ENCODE measurements around the gene LYST.

DNA sequence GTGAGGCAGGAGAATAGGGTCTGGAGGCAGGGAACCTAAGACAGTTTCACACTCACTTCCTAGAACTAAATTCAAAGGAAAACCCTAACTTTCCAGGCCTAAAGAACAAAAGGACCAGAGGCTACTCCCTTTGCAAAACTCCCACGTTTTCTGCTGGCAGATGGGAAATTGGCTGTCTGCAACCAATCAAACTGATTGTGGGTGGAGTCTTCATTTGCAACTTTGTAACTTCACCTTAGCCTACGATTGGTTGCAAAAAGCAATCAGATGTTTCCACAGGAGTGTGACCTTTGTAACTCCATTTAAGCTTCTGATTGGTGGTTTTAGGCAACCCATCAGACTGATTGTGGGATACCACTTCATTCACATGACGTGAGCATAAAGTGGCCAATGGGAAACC lies 197.4 kb downstream of the LYST start:
- TF ChIP-seq, protein P1, sequence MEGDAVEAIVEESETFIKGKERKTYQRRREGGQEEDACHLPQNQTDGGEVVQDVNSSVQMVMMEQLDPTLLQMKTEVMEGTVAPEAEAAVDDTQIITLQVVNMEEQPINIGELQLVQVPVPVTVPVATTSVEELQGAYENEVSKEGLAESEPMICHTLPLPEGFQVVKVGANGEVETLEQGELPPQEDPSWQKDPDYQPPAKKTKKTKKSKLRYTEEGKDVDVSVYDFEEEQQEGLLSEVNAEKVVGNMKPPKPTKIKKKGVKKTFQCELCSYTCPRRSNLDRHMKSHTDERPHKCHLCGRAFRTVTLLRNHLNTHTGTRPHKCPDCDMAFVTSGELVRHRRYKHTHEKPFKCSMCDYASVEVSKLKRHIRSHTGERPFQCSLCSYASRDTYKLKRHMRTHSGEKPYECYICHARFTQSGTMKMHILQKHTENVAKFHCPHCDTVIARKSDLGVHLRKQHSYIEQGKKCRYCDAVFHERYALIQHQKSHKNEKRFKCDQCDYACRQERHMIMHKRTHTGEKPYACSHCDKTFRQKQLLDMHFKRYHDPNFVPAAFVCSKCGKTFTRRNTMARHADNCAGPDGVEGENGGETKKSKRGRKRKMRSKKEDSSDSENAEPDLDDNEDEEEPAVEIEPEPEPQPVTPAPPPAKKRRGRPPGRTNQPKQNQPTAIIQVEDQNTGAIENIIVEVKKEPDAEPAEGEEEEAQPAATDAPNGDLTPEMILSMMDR (IDR thresholded peaks at IDR 0.05), result no peak
- no peak for TF ChIP-seq POLR2A (IDR thresholded peaks at IDR 0.05)

All from prostate gland (tissue), 2 donors.